Astrocyte (in vitro differentiated cells and primary cell): Measurements from ENCODE around the gene GRB10. TPM values are rescaled to one million over a fixed set of nuclear protein-coding genes. Genes with fewer than 3 reads are reported as not detected.

Experiments used
- DNase-seq: peaks from one replicate; pipeline ENCODE4 v3.0.0-alpha.2; 2010; ENCODE audit warnings: low read depth
- FAIRE-seq: peaks from 2 replicates; lab custom pipeline; 2011; peaks lifted over from hg19 to GRCh38; lab: Jason Lieb, UNC
- H2AFZ ChIP-seq: 2 replicates; pipeline ENCODE4 v1.6.0; 2012; ENCODE audit warnings: low read depth, low read length, inconsistent platforms
- H3K27ac ChIP-seq: 2 replicates; pipeline ENCODE4 v1.5.1; 2011; ENCODE audit warnings: low read depth, low read length, inconsistent platforms
- H3K27me3 ChIP-seq: 2 replicates; pipeline ENCODE4 v1.6.0; 2011; ENCODE audit warnings: low read length, inconsistent platforms; ENCODE audit not compliant: insufficient read depth
- H3K36me3 ChIP-seq: 2 replicates; pipeline ENCODE4 v1.5.1; 2011; ENCODE audit warnings: low read length, inconsistent platforms; ENCODE audit not compliant: insufficient read depth
- H3K4me1 ChIP-seq: 2 replicates; pipeline ENCODE4 v1.5.1; 2011; ENCODE audit warnings: low read length, inconsistent platforms; ENCODE audit not compliant: insufficient read depth
- H3K4me2 ChIP-seq: 2 replicates; pipeline ENCODE4 v1.6.0; 2012; ENCODE audit warnings: low read length, inconsistent platforms
- H3K4me3 ChIP-seq: 2 replicates; pipeline ENCODE4 v1.5.1; 2011; ENCODE audit warnings: low read depth, mild to moderate bottlenecking, low read length, inconsistent platforms; ENCODE audit not compliant: insufficient read depth
- H3K79me2 ChIP-seq: 2 replicates; pipeline ENCODE4 v1.6.0; 2012; ENCODE audit warnings: mild to moderate bottlenecking, low read length, inconsistent platforms; ENCODE audit not compliant: insufficient read depth
- H3K9ac ChIP-seq: 2 replicates; pipeline ENCODE4 v1.6.0; 2012; ENCODE audit warnings: mild to moderate bottlenecking, low read length, inconsistent platforms
- H3K9me3 ChIP-seq: 2 replicates; pipeline ENCODE4 v1.5.1; 2012; ENCODE audit warnings: low read depth, mild to moderate bottlenecking, low read length, inconsistent platforms; ENCODE audit not compliant: insufficient read depth
- H4K20me1 ChIP-seq: 2 replicates; pipeline ENCODE4 v1.6.0; 2012; ENCODE audit warnings: low read length, inconsistent platforms; ENCODE audit not compliant: insufficient read depth
- H3K27ac Mint-ChIP-seq: one replicate; pipeline ENCODE4 v1.8.0; 2021; ENCODE audit warnings: mild to moderate bottlenecking, mixed read lengths; ENCODE audit not compliant: unreplicated experiment
- H3K27me3 Mint-ChIP-seq: one replicate; pipeline ENCODE4 v1.8.0; 2021; ENCODE audit warnings: low read depth, mixed read lengths; ENCODE audit not compliant: unreplicated experiment
- H3K36me3 Mint-ChIP-seq: one replicate; pipeline ENCODE4 v1.8.0; 2021; ENCODE audit warnings: low read depth, mixed read lengths; ENCODE audit not compliant: unreplicated experiment
- H3K4me1 Mint-ChIP-seq: one replicate; pipeline ENCODE4 v1.8.0; 2021; ENCODE audit warnings: low read depth, mixed read lengths; ENCODE audit not compliant: unreplicated experiment
- H3K4me3 Mint-ChIP-seq: one replicate; pipeline ENCODE4 v1.8.0; 2021; ENCODE audit warnings: mild to moderate bottlenecking, moderate library complexity, mixed read lengths; ENCODE audit not compliant: unreplicated experiment
- H3K9me3 Mint-ChIP-seq: one replicate; pipeline ENCODE4 v1.8.0; 2021; ENCODE audit warnings: mild to moderate bottlenecking, mixed read lengths; ENCODE audit not compliant: unreplicated experiment
- CTCF ChIP-seq: IDR thresholded peaks from 2 replicates; pipeline ENCODE4 v1.5.1; 2011; ENCODE audit warnings: low read depth, mild to moderate bottlenecking, inconsistent platforms, low read length, moderate library complexity; ENCODE audit not compliant: insufficient read depth
- EZH2 ChIP-seq: IDR thresholded peaks from 2 replicates; pipeline ENCODE4 v1.6.1; 2012; ENCODE audit warnings: mild to moderate bottlenecking, low read length, inconsistent platforms; ENCODE audit not compliant: insufficient read depth
- total RNA-seq: library from RNA; stranded (reverse); gene quantifications from 2 replicates; pipeline ENCODE4 v1.2.1, GENCODE V29; 2021

The GRB10 gene
- total RNA-seq, 1 donor from 2014 or later = 81.9 TPM

GRCh38 chr7:50662041-50662694 is 120.5 kb downstream of the GRB10 start:
- no peaks in the 10 kb centered on the region for H3K27me3 Mint-ChIP-seq
- Histone ChIP-seq H3K4me2 (no peak overlapping the region), H3K9ac (no peak overlapping the region), H3K79me2 (peaks cover 71% of the 10 kb centered on the region), H3K27me3 (no peaks in the 10 kb centered on the region), H3K27ac (no peak overlapping the region), H3K4me3 (no peak overlapping the region), H3K4me1 (peaks cover 26% of the 10 kb centered on the region), H2AFZ (no peak overlapping the region), H3K36me3 (peaks cover 26% of the 10 kb centered on the region), H4K20me1 (peaks cover 97% of the 10 kb centered on the region), H3K9me3 (no peaks in the 10 kb centered on the region)
- TF ChIP-seq CTCF = no peak
- no peak for TF ChIP-seq EZH2
- no peaks in the 10 kb centered on the region for H3K9me3 Mint-ChIP-seq
- peaks cover 23% of the 10 kb centered on the region for H3K4me1 Mint-ChIP-seq
- FAIRE-seq = no peak
- H3K4me3 Mint-ChIP-seq = no peak overlapping the region
- H3K36me3 Mint-ChIP-seq = peaks cover 36% of the 10 kb centered on the region
- no peak for DNase-seq
- H3K27ac Mint-ChIP-seq = peak overlapping the region; percentile 66

DNA sequence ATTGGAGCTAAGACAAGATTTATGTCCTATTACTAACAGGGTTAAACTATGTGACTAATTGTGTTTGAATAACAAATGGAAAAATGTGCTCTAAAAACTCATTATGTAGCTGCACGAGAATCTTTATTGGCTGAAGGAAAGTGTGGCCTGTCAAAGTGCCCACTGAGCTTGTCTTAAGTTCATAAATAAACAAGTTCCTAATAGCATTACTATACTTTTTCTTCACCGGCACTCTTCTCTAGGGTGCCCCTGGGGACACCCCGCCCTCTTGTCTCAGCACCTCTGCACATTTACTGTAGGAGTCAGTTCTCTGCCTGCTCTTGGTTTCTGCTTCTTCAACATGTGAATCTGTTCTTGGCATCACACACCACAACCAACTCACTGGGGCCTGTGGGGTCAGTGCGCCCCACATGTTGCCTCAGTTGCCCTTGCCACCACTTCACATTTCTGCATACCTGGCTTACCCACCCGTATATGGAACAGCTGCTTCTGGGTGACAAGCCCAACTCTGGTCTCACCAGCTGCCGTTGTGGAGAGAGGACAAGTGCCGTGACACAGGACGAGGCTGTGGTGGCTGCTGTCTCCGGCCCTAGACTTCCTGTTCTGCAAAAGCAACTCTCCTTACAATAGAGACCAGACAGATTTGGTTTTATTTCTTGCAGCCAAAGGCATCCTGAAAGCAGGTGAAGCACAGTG is 121.2 kb downstream of the GRB10 start:
- Mint-ChIP-seq H3K4me1 (peaks cover 21% of the 10 kb centered on the region), H3K36me3 (peaks cover 36% of the 10 kb centered on the region), H3K27me3 (no peaks in the 10 kb centered on the region), H3K4me3 (no peak overlapping the region), H3K9me3 (no peaks in the 10 kb centered on the region), H3K27ac (peak overlapping the region; percentile 66)
- DNase-seq (no peak), FAIRE-seq (no peak)
- Histone ChIP-seq H3K9ac (no peak overlapping the region), H3K79me2 (peaks cover 75% of the 10 kb centered on the region), H3K9me3 (no peaks in the 10 kb centered on the region), H3K36me3 (peaks cover 29% of the 10 kb centered on the region), H3K4me3 (no peak overlapping the region), H2AFZ (no peak overlapping the region), H3K27ac (no peak overlapping the region), H3K27me3 (no peaks in the 10 kb centered on the region), H4K20me1 (peaks cover 100% of the 10 kb centered on the region), H3K4me2 (no peak overlapping the region), H3K4me1 (peaks cover 24% of the 10 kb centered on the region)
- no peak for TF ChIP-seq EZH2
- TF ChIP-seq CTCF = no peak

- Mint-ChIP-seq H3K9me3 (no peaks in the 10 kb centered on the region), H3K27me3 (no peaks in the 10 kb centered on the region), H3K27ac (no peak overlapping the region), H3K4me3 (no peak overlapping the region), H3K4me1 (peaks cover 18% of the 10 kb centered on the region), H3K36me3 (peaks cover 34% of the 10 kb centered on the region)
- DNase-seq (no peak), FAIRE-seq (no peak)
- H2AFZ ChIP-seq = no peak overlapping the region
- peaks cover 100% of the 10 kb centered on the region for H4K20me1 ChIP-seq
- no peak overlapping the region for H3K4me3 ChIP-seq
- no peak overlapping the region for H3K27ac ChIP-seq
- no peaks in the 10 kb centered on the region for H3K27me3 ChIP-seq
- H3K4me2 ChIP-seq = no peak overlapping the region
- no peaks in the 10 kb centered on the region for H3K9me3 ChIP-seq
- peaks cover 19% of the 10 kb centered on the region for H3K4me1 ChIP-seq
- TF ChIP-seq CTCF (no peak), EZH2 (no peak)
- H3K36me3 ChIP-seq = peaks cover 33% of the 10 kb centered on the region
- peaks cover 75% of the 10 kb centered on the region for H3K79me2 ChIP-seq
- H3K9ac ChIP-seq = no peak overlapping the region
Measured at GRCh38 chr7:50660830-50661175, 121.9 kb downstream of the GRB10 start.
